Heart right ventricle (tissue), 16 donors: ENCODE data around the gene BATF. TPM values are rescaled to one million over a fixed set of nuclear protein-coding genes. Genes with fewer than 3 reads are reported as not detected.

Experiments
- ATAC-seq, 8 donors: fragments of 200-7000 bp; cut with Tn5 transposase; one replicate each; pipeline ENCODE4 v1.9.1; 2020; ENCODE audit warnings: mild to moderate bottlenecking in 8 of 8, moderate library complexity in 8 of 8, moderate number of reproducible peaks in 1 of 8
- DNase-seq, 2 donors: peaks; one replicate each; pipeline ENCODE4 v3.0.0-alpha.2; 2020
- H3K27ac ChIP-seq, 10 donors: fragments of 200-600 bp; sonication (generic) in 2 of 10; one replicate each; pipeline versions ENCODE4 v1.5.0 to v1.8.0; 2020 to 2022; ENCODE audit warnings: mild to moderate bottlenecking in 3 of 10
- H3K27me3 ChIP-seq, 7 donors: fragments of 200-600 bp; one replicate each; pipeline ENCODE4 v1.8.0; 2021 to 2022; ENCODE audit warnings: mild to moderate bottlenecking in 2 of 7
- H3K36me3 ChIP-seq, 9 donors: fragments of 200-600 bp; sonication (generic) in 1 of 9; one replicate each; pipeline versions ENCODE4 v1.5.0 to v1.8.0; 2020 to 2022; ENCODE audit warnings: mild to moderate bottlenecking in 2 of 9
- H3K4me1 ChIP-seq, 9 donors: fragments of 200-600 bp; sonication (generic) in 1 of 9; one replicate each; pipeline versions ENCODE4 v1.5.0 to v1.8.0; 2020 to 2022; ENCODE audit warnings: mild to moderate bottlenecking in 4 of 9
- H3K4me3 ChIP-seq, 10 donors: fragments of 200-600 bp; sonication (generic) in 2 of 10; one replicate each; pipeline versions ENCODE4 v1.5.0 to v1.8.0; 2020 to 2022; ENCODE audit warnings: mild to moderate bottlenecking in 7 of 10, moderate library complexity in 2 of 10
- H3K9me3 ChIP-seq, 11 donors: fragments of 200-600 bp in 10 of 11; sonication (generic) in 2 of 11; one replicate each; pipeline versions ENCODE4 v1.5.0 to v1.8.0; 2013 to 2022; ENCODE audit warnings: mild to moderate bottlenecking in 2 of 11, control low read depth in 1 of 11, moderate library complexity in 1 of 11
- CTCF ChIP-seq, 9 donors: fragments of 200-600 bp; sonication (generic) in 2 of 9; IDR thresholded peaks; one replicate each; pipeline versions ENCODE4 v1.5.0 to v1.8.0; 2021 to 2022; ENCODE audit warnings: antibody characterized with exemption in 9 of 9, mild to moderate bottlenecking in 5 of 9, moderate library complexity in 1 of 9
- WGBS, 2 donors: extraction: QIAGEN DNeasy Blood & Tissue Kit; methylation state at CpG; one replicate each; pipeline ENCODE4 v1.1.7; 2013; ENCODE audit warnings: inconsistent platforms in 1 of 2; 5-methylcytosine and 5-hydroxymethylcytosine counted together
- intact Hi-C, 10 donors: fragments of 100-400 bp; cut with DNase I; formaldehyde crosslinking; loops; one replicate each; pipeline versions ENCODE4 v1.11.1 to v1.14.2; 2022
- polyA plus RNA-seq, 2 donors: library from polyadenylated mRNA; stranded (reverse); fragments of 200-250 nt; gene quantifications; one replicate each; pipeline ENCODE4 v1.2.3, GENCODE V29; 2013
- total RNA-seq, 10 donors: library from RNA; stranded (reverse); fragmentation: NEBNext Ultra II Directional in 3 of 10; extraction: Animal tissue kit (Norgen Biotek cat#: 25700) in 3 of 10; gene quantifications; one replicate each; pipeline versions ENCODE4 v1.2.1 to v1.2.4, GENCODE V29; 2021 to 2023
- donor health status: Arrhythmogenic right ventricular cardiomyopathy.
- donor health status: ischemic (EF 13 %, LVEDD 7.1; RV severe dilation, severe dysfunction).
- donor health status: healthy with polysubstance abuse.
- donor health status: DM: no; HTN: yes; CAD: no.
- donor health status: DM: no; HTN: no; CAD: no.
- donor health status: ischemic (EF 25% LVEDD 6.9; RV normal size, moderate dysfunction).
- donor health status: ischemic (EF 25% LVEDD 5.7; RV mildly dilated, moderate dysfunction).
- donor health status: healthy.
- donor health status: DM: yes; HTN: yes; CAD: no.
- donor health status: Ischemic cardiomyopathy.
- donor health status: ischemic (EF 35%, LVEDD 5.7; RV mildly dilated, moderate dysfunction).
- donor health status: nonischemic (EF 11% LVEDD 7.7; RV severe dilation, severe dysfunction).
- donor health status: DM: yes; HTN: yes; CAD: no.
- donor health status: PGD.
- donor health status: ischemic (EF 29% LVEDD 5.4; RV normal size, mild dysfunction).
- donor health status: nonischemic (EF 23%, LVEDD 6.1; RV moderate dilation, normal function).

The BATF gene
- total and polyA plus RNA-seq, 12 donors, result 0.34 to 3.3 (median 1.7) TPM; not detected in 5

GRCh38 chr14:75562089-75562488 is 39.8 kb downstream of the BATF start:
- Histone ChIP-seq H3K27me3 (peaks cover 0 to 2% (median 0%) of the 10 kb centered on the region in 7 donors), H3K36me3 (no peaks in the 10 kb centered on the region), H3K27ac (no peak overlapping the region), H3K4me3 (no peak overlapping the region), H3K9me3 (peaks cover 0 to 12% (median 0%) of the 10 kb centered on the region in 11 donors), H3K4me1 (peaks cover 0 to 20% (median 2%) of the 10 kb centered on the region in 9 donors)
- no peak for TF ChIP-seq CTCF (IDR thresholded peaks at IDR 0.05)
- intact Hi-C loops, result loop anchor here in 3 of 10 donors (5.0 to 10.0 kb wide), 2 partner anchors 255 to 257 kb away; no protein-coding TSS in a partner anchor
- 56% methylated on average over 7 of the region's 7 CpGs for WGBS, 2 donors
- DNase-seq, result no peak
- ATAC-seq, result no peak

- no peak overlapping the region for H3K4me3 ChIP-seq
- intact Hi-C loops, result loop anchor here in 3 of 10 donors (5.0 to 10.0 kb wide), 2 partner anchors 255 to 258 kb away; no protein-coding TSS in a partner anchor
- H3K9me3 ChIP-seq, result peaks cover 0 to 8% (median 0%) of the 10 kb centered on the region in 11 donors
- no peaks in the 10 kb centered on the region for H3K36me3 ChIP-seq
- H3K27me3 ChIP-seq, result peaks cover 0 to 2% (median 0%) of the 10 kb centered on the region in 7 donors
- H3K27ac ChIP-seq, result no peak overlapping the region
- no peak for DNase-seq
- no peak for TF ChIP-seq CTCF (IDR thresholded peaks at IDR 0.05)
- peaks cover 0 to 20% (median 2%) of the 10 kb centered on the region in 9 donors for H3K4me1 ChIP-seq
- 82 to 86% methylated on average over 4 of the region's 4 CpGs for WGBS, 2 donors
- no peak for ATAC-seq
Measured at GRCh38 chr14:75562489-75562888, 40.2 kb downstream of the BATF start.

- ATAC-seq (no peak), DNase-seq (no peak)
- peaks cover 0 to 20% (median 2%) of the 10 kb centered on the region in 9 donors for H3K4me1 ChIP-seq
- intact Hi-C loops, result loop anchor here in 3 of 10 donors (5.0 to 10.0 kb wide), 2 partner anchors 257 to 259 kb away; no protein-coding TSS in a partner anchor
- no peaks in the 10 kb centered on the region for H3K36me3 ChIP-seq
- no peaks in the 10 kb centered on the region for H3K9me3 ChIP-seq
- 83 to 87% methylated on average over 4 of the region's 4 CpGs for WGBS, 2 donors
- peaks cover 0 to 2% (median 0%) of the 10 kb centered on the region in 7 donors for H3K27me3 ChIP-seq
- no peak for TF ChIP-seq CTCF (IDR thresholded peaks at IDR 0.05)
- no peak overlapping the region for H3K27ac ChIP-seq
- H3K4me3 ChIP-seq, result no peak overlapping the region
Measured at GRCh38 chr14:75563931-75564330, 41.7 kb downstream of the BATF start.

- DNase-seq (no peak), ATAC-seq (no peak)
- no peak overlapping the region for H3K27ac ChIP-seq
- no peak overlapping the region for H3K4me3 ChIP-seq
- H3K4me1 ChIP-seq, result peaks cover 0 to 13% (median 2%) of the 10 kb centered on the region in 9 donors
- peaks cover 0 to 2% (median 0%) of the 10 kb centered on the region in 7 donors for H3K27me3 ChIP-seq
- H3K36me3 ChIP-seq, result no peaks in the 10 kb centered on the region
- 92% methylated on average over 5 of the region's 5 CpGs for WGBS, 2 donors
- H3K9me3 ChIP-seq, result no peaks in the 10 kb centered on the region
- intact Hi-C loops, result loop anchor here in 2 of 10 donors (10.0 kb wide), 1 partner anchor 260 kb away; no protein-coding TSS in a partner anchor
- no peak for TF ChIP-seq CTCF (IDR thresholded peaks at IDR 0.05)
Measured at GRCh38 chr14:75565056-75565455, 42.8 kb downstream of the BATF start.
